ENCODE results near the gene HJURP.
A peak's percentile ranks its signal among the peaks of the same experiment; 100 is the strongest.
"Not testable (repeated sequence)": the region's sequence is repeated elsewhere in the genome, so short reads cannot be mapped to it uniquely, and the experiment has no call there.

The HJURP gene

GRCh38 chr2:233854241-233854981 is at the start of gene HJURP:
Gene HJURP, minus strand, starts transcription at chr2:233854535. Its CDS starts 35 bp downstream, at chr2:233854500.
- peak; percentile 77 for DNase-seq (ENCODE audit: low read depth)

DNA sequence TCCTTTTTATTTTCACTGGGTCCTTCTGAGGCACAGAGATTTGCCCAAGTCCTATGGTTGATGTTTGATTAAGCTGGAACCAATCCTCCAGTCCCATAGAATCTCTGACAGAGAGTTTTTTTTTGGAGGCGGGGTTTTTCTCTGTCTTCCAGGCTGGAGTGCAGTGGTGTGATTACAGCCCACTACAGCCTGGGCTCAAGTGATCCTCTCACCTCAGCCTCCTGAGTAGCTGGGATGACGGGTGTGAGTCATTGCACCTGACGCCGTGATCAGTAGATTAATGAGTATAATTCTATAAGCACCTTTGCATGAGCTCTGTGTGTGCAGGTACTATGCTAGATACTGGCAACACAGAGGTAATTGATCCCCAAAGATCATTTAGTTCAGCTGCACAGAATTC is 47.5 kb upstream of the HJURP start:
- no peak for DNase-seq (ENCODE audit: low read depth)

DNA sequence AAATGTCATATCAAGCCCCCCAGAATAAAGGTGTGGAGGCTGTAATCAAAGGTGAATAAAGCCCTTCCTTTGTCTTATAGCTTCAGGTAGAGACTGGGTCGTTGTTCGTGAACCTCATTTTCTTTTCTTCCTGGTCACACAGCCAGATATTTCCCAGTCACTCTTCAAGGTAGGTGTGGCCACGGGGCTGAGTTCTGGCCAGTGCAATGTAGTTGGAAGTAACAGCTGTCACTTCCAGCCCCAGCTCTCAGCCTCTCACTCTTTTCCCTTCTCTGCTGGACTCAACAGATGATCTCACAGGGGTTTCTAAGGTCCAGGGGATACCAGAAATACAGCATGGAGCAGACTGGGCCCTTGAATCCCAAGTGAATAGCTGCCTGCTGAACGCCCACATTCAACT is 47.0 kb upstream of the HJURP start:
- no peak for DNase-seq (ENCODE audit: low read depth)

GRCh38 chr2:233896253-233896652 is 41.9 kb upstream of the HJURP start:
- not testable (repeated sequence) for DNase-seq (ENCODE audit: low read depth)

DNA sequence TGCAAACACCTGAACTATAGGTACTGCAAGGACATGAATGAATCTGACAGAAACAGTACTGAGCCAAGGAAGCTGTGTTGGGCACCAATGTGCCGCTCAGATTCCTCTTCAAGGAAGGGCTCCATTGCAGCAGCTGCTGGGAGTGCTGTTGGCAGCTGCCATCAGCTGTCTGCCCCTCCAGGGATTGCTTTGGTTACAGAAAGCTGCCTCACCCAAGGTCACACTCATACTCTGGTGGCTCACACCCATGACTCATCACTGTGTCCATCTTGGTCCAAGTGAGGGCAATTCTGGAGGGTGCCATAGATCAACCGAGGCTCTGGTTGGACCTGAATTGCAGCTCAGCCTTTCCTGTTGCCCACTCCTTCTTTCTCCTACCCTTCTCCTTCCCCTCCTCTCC is 38.5 kb upstream of the HJURP start:
- no peak for DNase-seq (ENCODE audit: low read depth)

GRCh38 chr2:233882353-233882752 is 28.0 kb upstream of the HJURP start:
- no peak for DNase-seq (ENCODE audit: low read depth)

DNA sequence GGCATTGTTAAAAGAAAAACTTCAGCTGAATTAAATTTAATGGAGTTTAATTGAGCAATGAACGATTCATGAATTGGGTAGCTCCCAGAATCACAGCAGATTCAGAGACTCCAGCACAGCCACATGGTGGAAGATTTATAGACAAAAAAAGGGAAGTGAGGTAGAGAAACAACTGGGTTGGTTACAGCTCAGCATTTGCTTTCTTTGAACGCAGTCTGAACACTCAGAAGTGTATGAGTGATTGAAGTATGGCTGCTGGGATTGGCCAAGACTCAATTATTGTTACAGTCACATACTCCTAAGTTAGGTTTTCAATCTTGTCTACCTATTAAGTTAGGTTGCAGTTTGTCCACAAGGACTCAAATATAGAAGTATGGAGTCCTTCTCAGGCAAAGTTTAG is 17.8 kb upstream of the HJURP start:
- not testable (repeated sequence) for DNase-seq (ENCODE audit: low read depth)

DNA sequence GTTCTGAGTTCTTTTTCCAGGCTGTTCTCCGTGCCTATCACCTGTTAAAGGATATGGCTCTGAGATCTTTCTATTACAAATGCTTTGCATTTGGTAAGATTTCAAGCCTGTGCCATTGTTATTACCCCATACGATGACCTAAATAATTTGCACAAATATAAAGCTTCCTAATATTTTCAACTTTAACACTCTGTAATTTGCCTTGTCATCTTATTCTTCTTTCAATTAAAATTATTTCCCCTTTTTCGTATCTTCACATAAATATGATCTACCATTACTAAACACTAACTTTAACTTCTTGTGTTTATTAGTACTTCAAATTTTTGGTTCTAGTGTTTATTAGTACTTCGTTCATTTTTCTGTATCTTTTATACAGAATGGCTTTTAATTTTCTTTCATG is 17.1 kb upstream of the HJURP start:
- no peak for DNase-seq (ENCODE audit: low read depth)

GRCh38 chr2:233867993-233868532 is 13.7 kb upstream of the HJURP start, which contains the start of gene MSL3B:
Gene MSL3B, minus strand, starts transcription at chr2:233868386.
- no peak for DNase-seq (ENCODE audit: low read depth)

GRCh38 chr2:233866479-233866878 is 12.1 kb upstream of the HJURP start:
- no peak for DNase-seq (ENCODE audit: low read depth)

DNA sequence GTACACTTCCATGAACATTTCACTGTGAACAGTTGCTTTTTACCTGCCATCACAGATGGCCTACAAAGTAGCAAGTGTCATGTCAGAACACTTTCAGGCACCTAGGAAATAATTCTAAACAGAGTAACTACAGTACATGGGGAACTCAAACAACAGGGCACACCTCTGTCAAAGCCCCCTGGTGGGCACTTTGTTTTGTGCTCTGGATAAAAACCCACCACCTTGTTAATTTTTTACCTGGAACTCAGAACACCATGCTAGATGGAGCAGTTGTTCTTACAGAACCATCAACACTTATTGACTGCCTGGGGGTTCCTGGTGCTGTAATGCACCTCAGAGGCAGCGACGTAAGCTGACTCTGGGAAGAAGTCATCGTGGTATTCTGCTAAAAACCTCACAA is 11.5 kb upstream of the HJURP start:
- DNase-seq (ENCODE audit: low read depth): no peak

DNA sequence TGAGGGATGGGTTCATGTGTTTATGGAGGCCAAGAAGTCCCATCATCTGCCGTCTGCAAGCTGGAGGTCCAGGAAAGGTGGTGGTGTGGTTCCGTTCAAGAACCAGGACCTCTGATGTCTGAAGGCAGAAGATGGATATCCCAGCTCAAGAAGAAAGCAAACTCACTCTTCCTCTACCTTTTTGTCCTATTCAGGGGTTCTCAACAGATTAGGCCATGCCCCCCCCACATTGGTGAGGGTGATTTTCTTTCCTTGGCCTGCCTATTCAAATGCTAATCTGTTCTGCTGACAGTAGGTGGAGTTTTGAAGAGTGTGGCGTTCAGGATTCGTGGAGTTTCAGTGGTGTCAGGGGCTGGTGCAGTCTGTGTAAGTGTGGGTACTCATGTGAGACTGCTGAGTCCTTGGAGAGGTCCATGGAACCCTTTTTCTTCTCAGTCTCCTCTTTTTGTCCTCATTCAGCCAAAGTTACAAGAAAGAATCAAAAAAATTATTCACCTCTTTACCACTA is 8.0 kb upstream of the HJURP start:
- DNase-seq (ENCODE audit: low read depth): no peak

DNA sequence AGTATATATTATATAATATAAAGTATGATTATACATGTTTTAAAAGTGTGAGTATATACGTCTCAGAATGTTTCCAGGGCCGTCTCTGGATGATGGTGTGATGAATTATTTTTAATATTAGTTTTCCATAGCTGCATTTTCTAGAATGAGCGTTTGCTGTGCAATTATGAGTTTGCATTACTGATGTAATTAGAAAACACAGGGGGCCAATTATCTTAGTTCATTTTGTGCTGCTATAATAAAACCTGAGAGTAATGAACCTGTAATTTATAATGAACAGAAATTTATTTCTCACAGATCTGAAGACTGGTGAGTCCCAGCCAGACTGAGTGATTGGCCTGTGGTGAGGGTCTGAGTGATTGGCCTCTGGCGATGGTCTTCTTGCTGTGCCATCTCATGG is 4.0 kb upstream of the HJURP start:
- DNase-seq (ENCODE audit: low read depth): no peak

- no peak for DNase-seq (ENCODE audit: low read depth)
Measured at GRCh38 chr2:233857511-233858141, 3.3 kb upstream of the HJURP start.

- no peak for DNase-seq (ENCODE audit: low read depth)
Measured at GRCh38 chr2:233856184-233856583, 1.8 kb upstream of the HJURP start.

DNA sequence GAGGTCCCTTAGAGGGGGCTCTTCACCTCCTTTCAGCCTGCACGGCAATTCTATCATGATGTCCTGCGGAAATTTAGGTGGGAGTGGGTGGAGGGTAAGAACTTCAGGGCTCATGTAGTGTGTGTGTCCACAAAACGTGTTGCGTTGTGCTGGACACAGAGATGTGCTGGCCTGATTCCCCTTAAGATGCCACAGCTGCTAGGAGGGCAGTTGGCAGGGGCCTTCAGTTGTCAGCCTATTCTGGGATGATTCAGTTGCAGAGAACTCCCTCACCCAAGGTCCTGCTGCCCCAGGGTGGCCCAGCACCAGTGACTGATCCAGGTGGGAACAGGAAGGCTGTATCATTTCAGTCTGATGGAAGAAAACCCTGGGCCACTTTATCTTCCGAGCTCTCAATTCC is 1.0 kb upstream of the HJURP start:
- DNase-seq (ENCODE audit: low read depth): no peak

GRCh38 chr2:233853883-233854240 is 473 bp downstream of the HJURP start:
- DNase-seq (ENCODE audit: low read depth): no peak

DNA sequence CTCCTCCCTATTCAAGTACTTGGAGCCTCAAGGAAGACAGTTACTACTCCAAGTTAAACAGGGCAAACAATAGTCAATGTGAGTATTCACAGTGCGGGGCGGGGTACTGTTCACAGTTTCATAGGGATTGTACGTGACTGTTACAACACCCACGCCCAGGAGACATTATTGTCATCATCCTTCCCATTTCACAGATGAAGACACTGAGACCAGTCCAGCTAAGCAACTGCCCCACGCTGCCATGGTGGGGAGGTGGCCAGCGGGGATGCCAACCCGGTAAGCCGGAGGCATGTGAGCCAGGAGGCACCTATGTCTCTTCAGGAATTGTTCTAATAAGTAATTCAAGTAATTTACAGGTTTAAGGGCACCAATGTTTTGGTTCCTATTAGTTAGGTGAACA is 982 bp downstream of the HJURP start:
- DNase-seq (ENCODE audit: low read depth): no peak

GRCh38 chr2:233852056-233852455 is 2.3 kb downstream of the HJURP start:
- DNase-seq (ENCODE audit: low read depth): no peak

GRCh38 chr2:233851169-233851568 is 3.2 kb downstream of the HJURP start:
- DNase-seq (ENCODE audit: low read depth): no peak

DNA sequence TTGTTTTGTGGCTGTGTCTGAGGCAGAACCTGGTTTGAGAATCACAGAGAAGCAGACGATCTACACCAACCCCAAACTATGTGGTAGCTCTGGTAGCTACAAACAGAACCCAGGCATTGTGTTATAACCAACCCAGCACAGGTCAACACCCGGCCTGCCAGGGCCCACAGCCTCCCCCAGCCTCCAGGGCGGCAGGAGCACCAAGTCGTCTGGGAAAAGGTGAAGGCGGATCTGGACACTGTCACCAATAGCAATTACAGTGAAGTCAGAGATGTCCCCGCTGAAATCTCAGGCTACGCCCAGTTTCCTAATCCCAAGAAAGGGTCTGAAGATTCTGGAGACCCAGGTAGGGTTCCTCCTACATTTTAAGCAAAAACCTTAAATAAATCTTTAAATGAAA is 3.6 kb downstream of the HJURP start:
- DNase-seq (ENCODE audit: low read depth): no peak

GRCh38 chr2:233849607-233850271 is 4.6 kb downstream of the HJURP start:
- DNase-seq (ENCODE audit: low read depth): no peak

DNA sequence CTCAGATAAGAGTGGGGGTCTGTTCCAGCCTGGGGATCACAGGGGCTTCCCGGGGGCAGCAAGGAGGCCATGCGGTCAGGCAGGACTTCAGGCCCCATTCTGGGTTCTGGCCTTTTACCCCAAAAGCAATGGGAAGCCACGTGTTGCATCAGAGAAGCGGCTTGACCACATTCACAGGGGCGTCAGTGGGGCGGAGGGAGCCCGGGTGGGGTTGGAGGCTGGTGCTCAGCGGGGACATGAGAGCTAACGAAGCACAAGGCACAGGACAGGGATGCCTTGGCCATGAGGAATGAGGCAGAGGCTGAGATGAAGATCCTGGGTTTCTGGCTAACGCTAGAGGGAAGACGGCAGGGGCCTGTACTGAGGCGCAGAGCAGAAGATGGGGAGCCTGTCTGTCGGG is 6.1 kb downstream of the HJURP start:
- DNase-seq (ENCODE audit: low read depth): no peak

Measured in non-pigmented ciliary epithelial cell (primary cell).